ENCODE data around the gene KIAA1328.
A peak's percentile ranks its signal among the peaks of the same experiment; 100 is the strongest.
"Not testable (repeated sequence)": the region's sequence is repeated elsewhere in the genome, so short reads cannot be mapped to it uniquely, and the experiment has no call there.

KIAA1328 gene

GRCh38 chr18:37162551-37162950 is 333.6 kb downstream of the KIAA1328 start:
- DNase-seq: no peak

- DNase-seq: no peak
These were observed 334.2 kb downstream of the KIAA1328 start for GRCh38 chr18:37163119-37163518.

GRCh38 chr18:37166491-37166890 is 337.6 kb downstream of the KIAA1328 start:
- DNase-seq: no peak

- DNase-seq: not testable (repeated sequence)
These were observed 338.0 kb downstream of the KIAA1328 start for GRCh38 chr18:37166966-37167365.

GRCh38 chr18:37170984-37171383 is 342.1 kb downstream of the KIAA1328 start:
- no peak for DNase-seq

GRCh38 chr18:37173384-37173783 is 344.5 kb downstream of the KIAA1328 start:
- no peak for DNase-seq

GRCh38 chr18:37175727-37176620 is 347.0 kb downstream of the KIAA1328 start:
- no peak for DNase-seq

- no peak for DNase-seq
These were observed 347.7 kb downstream of the KIAA1328 start for GRCh38 chr18:37176621-37176934.

GRCh38 chr18:37179384-37179783 is 350.5 kb downstream of the KIAA1328 start:
- peak; percentile 74 for DNase-seq

- no peak for DNase-seq
These were observed 351.2 kb downstream of the KIAA1328 start for GRCh38 chr18:37180086-37180485.

- no peak for DNase-seq
These were observed 353.6 kb downstream of the KIAA1328 start for GRCh38 chr18:37182340-37183135.

GRCh38 chr18:37184209-37184868 is 355.4 kb downstream of the KIAA1328 start:
- DNase-seq: no peak

- DNase-seq: no peak
These were observed 359.3 kb downstream of the KIAA1328 start for GRCh38 chr18:37188016-37188791.

- no peak for DNase-seq
These were observed 370.8 kb downstream of the KIAA1328 start for GRCh38 chr18:37199741-37200140.

- no peak for DNase-seq
These were observed 378.4 kb downstream of the KIAA1328 start for GRCh38 chr18:37207343-37207742.

- no peak for DNase-seq
These were observed 381.9 kb downstream of the KIAA1328 start for GRCh38 chr18:37210781-37211180.

- no peak for DNase-seq
These were observed 389.2 kb downstream of the KIAA1328 start for GRCh38 chr18:37218022-37218590.

GRCh38 chr18:37219257-37219656 is 390.3 kb downstream of the KIAA1328 start:
- no peak for DNase-seq

- DNase-seq: no peak
These were observed 393.5 kb downstream of the KIAA1328 start for GRCh38 chr18:37222354-37222998.

GRCh38 chr18:37222999-37223378 is 394.1 kb downstream of the KIAA1328 start:
- no peak for DNase-seq

- no peak for DNase-seq
These were observed 396.4 kb downstream of the KIAA1328 start for GRCh38 chr18:37225279-37225678.

- no peak for DNase-seq
These were observed 401.8 kb downstream of the KIAA1328 start for GRCh38 chr18:37230768-37231167.

Data from SHP77 treated with DMSO at 0.1 percent for 48 hours (cell line).